ENCODE measurements around the gene GNA12.

The GNA12 gene

DNA sequence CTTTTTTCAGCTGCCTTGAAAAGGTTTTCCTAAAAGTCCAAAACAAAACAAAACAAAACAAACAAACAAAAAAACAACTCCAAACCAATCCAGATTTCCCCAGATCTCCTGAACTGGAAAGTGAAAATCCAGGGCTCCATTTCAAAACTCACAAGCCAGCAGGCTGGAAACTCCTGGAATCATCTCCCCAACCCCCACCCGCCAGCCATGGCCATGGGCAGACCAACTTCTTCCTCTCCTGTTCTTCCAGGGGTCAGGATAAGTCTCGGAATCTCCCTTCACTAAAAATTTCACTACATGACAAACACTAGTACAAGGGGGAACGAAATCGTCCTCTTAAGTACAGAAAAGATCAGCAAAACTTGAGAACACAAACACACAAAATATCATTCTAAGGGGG is 40.4 kb downstream of the GNA12 start:
- DNase-seq (ENCODE audit: low read depth, low spot score): no peak

DNA sequence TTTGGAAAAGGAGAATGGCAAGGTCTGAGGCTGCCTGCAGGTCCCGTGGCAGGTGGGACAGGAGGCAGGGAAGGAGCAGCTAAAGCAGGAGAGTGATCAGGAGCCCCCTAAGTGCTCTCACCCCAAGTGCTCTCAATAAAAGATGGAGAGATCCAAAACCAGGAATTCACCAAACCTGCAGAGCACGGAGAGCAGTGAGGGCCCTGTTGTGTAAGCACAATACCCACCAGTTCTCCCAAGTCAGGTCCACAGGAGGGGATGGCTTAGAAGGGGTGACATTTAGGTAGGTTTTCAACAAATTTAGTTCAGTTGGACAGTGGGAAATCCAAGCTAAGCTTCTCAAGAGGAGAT is 40.8 kb downstream of the GNA12 start:
- DNase-seq (ENCODE audit: low read depth, low spot score): no peak

DNA sequence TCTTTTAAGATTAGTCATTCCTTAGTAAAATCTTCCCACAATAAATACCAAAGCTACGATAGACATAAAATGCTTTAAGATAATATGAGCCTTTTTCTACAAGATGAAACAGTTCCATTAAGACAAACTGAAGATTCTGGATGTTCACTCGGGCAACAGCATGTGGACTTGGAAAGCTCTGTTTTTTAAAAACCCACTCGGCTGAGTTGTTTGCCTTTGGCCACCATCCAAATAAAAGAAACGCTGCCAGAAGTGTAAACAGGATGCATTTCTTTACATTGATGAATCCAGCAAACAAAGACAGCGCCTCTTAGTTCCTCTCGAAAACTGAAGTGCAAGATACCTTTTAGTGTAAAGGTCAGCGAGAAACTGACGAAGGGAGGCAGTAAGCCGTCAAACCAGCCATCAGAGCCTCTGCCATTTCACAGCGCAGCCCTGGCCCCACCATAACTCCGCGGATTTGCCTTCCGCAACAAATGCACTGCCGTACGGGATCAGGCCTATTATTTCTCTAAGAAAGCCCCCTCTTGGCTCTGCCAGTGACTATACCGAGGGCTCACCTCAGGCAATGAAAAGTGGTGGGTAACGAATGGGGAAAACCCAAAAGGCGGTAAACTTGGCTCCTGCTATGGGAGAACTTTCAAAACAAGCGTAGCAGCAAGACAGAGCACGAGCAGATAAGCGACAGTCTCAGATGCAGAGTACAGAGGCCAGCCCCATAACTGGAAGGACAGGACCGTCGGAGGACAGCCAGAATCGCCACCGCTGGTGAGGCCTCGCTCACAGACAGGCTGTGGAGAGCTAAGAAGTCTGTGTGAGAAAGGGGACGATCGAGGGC is 41.4 kb downstream of the GNA12 start:
- DNase-seq (ENCODE audit: low read depth, low spot score): no peak

DNA sequence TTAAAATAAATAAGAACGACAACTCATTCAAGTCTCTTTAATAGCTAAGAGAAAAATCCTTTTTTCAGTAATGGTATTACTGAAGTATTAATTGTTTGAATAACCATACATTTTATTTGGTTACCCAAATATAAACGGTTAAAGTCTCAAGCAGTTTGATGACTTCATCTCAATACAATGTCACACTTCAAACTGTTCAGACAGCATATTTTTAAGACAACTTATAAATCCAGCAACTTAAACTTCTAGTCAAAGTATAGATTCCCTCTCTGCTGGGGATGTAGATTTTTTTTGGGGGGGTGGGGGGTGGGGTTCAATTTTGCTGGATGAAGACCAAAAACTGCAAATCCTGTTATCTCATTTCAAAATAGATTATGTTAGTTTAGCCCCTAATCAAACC is 42.0 kb downstream of the GNA12 start:
- no peak for DNase-seq (ENCODE audit: low read depth, low spot score)

DNA sequence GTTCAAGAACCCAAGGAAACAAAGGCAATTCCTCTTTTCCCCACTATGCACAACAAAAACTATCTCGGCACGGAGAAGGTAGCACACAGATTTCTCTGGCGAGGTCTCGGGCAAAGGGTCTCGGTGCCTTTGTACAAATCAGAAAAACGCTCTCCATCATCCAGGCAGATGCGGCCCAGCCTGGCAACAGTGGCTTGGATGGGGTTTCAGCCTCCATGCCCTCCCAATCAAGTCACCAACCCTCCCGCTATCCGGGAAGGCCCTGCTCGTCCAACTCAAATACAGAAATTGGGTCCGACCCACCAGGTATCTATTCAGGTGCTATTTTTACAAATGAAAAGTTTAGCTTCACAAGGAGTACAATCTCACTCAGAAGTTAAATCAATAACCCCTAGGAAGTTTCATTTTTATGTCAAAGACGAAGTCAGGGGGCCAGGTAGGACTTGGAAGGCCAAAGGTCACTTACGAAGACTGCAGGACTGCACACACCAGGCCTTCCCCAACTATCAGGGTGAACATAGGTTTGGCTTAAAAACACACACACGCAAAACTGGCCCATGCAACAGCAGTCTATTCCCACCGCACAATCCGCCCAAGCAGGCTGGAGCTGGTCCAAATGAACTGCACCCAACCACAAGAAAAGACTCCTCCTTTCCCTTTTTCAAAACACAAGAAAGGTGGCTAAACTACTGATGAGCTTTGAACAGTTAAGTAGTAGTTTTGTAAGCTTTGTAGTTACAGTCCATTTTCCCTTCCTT is 43.0 kb downstream of the GNA12 start:
- no peak for DNase-seq (ENCODE audit: low read depth, low spot score)

DNA sequence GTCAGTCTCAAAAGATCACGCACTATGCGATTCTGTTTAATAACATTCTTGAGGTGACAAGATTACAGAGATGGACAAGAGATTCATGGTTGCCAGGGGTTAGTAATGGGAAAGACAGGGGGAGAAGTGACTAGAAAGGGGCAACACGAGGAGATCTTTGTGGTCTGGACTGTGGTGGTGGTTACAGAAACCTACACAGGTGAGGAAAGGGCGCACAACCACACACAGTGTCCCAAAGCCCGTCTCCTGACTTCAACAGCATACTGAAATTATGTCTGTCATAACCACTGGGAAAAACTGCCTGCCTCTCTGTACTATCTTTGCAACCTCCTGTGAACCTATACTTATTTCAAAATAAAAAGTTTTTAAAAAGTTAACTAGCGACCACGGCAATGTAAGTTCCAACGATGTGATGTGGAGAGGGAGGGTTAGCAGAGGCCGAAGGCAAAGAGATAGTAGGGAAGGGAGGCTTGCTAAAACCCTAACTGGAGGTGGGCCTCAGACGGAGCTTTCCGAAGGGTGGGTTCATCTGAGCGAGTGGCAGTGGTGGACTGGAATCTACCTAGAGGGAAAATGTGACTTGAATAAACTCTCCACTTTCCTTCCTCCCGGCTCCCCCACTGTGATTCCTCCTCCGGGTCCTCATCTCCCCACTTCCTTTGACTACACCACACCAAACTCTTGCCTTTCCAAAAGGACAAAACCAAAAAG is 43.7 kb downstream of the GNA12 start:
- no peak for DNase-seq (ENCODE audit: low read depth, low spot score)

DNA sequence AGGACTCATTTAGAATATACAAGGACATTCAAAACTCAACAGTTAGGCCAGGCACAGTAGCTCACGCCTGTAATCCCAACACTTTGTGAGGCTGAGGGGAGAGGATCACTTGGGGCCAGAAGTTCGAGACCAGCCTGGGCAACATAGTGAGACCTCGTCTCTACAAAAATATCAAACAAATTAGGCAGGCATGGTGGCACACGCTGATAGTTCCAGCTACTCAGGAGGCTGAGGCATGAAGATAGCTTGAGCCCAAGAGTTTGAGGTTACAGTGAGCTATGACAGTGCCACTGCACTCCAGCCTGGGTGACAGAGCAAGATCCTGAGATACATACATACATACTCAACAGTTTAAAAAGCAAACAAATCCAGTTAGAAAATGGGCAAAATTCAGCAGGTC is 44.9 kb downstream of the GNA12 start:
- no peak for DNase-seq (ENCODE audit: low read depth, low spot score)

DNA sequence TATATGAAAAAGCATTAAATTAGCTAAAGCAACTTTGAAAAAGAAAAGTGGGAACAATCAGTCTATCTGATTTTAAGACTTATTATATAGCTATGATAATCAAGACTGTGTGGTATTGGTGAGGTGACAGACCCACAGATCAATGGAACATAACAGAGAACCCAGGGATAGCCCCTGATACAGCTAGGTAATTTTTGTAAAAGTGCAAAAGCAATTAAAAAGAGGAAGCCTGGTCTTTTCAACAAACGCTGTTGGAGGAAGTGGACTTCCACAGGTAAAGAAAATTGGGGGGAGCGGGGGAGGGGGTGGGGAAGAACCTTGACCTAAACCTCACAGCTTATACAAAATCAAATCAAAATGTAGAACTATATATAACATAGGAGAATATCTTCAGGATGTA is 45.4 kb downstream of the GNA12 start:
- DNase-seq (ENCODE audit: low read depth, low spot score): no peak

DNA sequence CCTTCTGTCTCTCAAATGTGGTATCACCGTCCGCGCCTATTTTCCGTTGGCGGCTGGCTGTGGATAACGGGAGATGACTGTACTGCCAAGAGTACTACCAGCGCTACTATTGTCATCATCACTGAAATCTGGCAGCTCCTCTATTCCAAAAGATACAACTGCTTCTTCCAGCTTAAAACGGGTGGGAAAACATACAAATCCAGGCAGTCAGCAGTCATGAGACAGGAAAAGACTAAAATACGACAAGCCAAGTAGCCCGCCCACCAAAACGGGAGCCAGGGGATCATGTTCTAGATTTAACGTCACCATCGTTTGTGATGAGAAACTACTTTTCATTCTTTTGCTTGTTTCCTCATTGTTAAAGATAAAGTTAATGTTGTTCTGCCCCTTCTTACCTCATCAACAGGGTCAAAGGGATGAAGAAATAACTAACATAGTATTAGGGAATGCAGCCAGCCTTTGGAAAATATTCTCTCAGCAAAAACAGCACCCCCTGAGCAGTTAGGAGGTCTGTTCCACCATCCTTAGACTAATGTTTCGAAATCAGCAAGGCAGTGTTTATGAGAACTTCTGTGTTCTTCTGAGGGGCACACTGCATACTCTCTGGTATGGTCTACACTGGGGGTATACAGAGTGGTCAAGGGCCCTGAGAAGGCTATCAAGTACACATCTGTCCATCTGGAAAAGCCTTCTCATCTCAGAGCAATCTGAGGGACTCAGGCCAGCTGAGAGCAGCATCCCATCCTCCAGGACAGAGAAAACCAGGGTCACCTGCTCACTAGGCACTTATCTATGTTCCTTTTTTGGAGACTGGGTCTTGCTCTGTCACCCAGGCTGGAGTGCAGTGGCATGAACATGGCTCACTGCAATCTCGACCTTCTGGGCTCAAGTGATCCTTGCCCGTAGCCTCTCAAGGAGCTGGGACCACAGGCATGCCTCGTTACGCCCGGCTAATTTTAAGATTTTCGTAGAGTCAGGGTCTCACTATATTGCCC is 47.5 kb downstream of the GNA12 start:
- no peak for DNase-seq (ENCODE audit: low read depth, low spot score)

DNA sequence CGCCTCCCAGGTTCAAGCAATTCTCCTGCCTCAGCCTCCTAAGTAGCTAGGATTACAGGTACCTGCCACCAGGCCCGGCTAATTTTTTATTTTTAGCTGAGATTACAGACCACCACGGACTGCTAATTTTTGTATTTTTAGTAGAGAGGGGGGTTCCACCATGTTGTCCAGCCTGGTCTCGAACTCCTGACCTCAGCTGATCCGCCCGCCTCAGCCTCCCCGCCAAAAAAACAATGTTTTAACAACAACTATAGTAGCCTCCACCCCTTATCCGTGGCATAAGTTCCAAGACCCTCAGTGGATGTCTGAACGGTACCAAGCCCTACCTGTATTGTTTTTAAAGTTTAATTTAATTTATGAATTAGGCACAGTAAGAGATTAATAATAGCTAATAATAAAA is 48.2 kb downstream of the GNA12 start:
- DNase-seq (ENCODE audit: low read depth, low spot score): no peak

DNA sequence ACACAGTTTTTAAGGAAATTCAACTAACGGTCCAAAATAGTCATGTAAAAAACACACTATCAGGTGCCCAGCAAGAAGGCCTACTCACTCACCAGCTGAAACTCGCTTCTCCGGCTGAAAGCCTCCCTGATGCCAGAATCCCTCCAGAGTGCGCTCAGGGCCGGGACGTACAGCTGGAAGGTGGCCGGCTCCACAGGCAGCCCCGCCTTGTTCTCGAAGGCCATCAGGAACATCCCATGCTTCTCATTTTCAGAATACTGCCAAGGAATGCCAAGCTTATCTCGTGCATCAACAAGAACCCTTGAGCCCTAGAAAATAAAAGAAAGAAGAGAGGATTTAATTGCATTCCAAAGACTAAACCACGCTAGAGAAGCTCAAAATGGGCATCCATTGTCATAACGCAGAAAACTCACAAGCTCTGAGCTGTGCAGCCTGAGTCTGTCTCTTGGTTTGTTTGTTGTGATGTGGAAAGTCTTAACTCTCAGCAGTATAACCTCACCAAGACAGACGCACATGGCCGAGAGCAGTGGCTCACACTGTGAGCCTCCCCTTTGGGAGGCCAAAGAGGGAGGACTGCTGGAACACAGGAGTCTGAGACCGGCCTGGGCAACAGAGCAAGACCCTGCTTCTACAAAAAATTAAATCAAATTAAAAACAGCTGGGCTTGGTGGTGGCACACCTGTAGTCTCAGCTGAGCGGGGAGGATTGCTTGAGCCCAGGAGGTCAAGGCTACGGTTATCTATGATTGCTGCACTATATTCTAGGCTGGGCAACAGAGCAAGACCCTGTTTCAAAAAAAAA is 49.1 kb downstream of the GNA12 start:
- no peak for DNase-seq (ENCODE audit: low read depth, low spot score)

DNA sequence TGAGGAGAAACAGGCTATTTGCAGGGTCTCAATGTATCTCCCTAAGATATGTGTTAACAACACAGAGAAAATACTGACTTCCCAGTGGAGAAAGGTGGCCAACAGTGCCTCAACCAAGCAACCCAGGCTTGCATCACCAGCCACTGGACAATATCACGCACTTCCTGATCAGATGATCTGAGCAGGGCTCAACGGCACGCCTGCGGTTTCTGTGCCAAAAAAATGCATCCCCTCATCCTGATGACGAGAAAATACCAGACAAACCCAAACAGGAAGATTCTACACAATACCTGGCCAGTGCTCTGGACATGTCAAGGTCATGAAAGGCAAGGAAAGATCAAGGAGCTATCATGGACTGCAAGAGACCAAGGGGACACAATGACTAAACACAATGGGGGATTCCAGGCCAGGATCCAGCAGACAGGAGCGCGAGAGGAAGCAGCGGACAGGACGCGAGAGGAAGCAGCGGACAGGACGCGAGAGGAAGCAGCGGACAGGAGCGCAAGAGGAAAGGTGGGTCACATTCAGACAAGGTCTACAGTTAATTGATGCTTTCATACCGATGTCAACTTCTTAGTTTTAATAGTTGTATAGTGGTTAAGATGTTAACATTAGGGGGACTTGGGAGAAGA is 51.1 kb downstream of the GNA12 start:
- no peak for DNase-seq (ENCODE audit: low read depth, low spot score)

DNA sequence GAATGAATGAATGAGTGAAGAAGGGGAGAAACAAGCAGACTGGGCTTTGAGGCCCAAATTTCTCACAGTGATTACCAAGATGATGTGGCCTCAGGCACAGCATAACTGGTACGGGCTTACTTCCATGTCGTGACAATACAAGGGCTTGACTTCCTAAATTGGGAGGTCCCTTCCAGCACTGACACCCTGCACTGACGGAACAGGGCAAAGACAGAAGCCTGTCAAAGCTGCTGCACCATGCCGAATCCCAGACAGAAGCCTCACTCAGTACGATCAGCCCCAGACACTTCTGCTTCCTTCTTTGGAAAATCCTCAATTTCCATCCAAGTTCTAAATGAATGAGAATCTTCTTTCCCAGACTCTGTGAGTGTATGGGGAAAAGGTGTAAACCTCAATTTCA is 51.9 kb downstream of the GNA12 start:
- no peak for DNase-seq (ENCODE audit: low read depth, low spot score)

DNA sequence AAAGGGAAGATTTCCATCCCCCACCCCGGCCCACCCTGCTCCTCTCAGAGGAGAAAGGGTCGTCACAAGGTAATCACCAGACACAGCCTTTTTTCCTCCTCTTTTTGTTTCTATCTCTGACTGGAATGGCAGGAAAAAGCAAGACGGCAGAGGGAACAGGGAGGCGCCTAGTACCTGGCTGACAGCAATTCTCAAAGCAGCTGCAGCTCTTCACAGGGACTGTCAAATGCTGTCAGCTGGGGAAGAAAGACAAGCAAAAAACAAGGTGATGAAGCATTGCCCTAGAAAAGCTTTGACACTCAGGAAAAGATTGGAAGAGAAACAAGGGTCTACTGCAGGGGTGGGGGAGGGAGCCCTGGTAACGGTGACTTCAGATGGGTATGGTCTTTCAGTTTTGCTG is 52.7 kb downstream of the GNA12 start:
- DNase-seq (ENCODE audit: low read depth, low spot score): no peak

DNA sequence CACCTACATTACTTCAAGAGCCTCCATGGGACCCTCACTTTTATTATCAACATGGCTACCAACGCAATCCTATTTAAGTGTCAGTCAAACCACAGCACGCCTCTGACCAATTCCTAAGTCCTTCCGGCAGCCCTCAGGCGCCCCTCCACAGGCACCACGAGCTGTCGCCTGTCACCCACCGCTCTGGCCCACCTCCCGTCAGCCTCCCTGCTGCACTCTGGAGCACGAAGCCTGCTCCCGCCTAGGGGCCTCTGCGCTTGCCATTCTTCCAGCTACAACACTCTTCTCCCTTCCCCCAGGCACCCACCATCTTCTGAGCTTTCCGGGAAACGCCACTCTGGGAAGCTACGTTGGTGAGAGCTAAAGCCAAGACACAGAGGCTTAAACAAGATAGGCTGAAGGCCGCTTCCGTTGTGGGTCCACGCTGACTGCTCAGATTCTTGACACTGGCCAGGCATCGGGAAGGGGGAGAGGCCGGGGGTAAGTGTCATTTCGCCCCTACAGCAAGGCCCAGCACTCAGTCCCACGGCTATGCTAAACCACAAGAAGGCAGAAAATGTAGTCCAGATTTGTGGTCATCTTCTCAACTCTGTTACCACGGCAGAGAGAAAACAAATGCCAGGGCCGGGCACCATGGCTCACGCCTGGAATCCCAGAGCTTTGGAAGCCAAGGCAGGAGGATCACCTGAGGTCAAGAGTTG is 56.7 kb downstream of the GNA12 start:
- DNase-seq (ENCODE audit: low read depth, low spot score): no peak

DNA sequence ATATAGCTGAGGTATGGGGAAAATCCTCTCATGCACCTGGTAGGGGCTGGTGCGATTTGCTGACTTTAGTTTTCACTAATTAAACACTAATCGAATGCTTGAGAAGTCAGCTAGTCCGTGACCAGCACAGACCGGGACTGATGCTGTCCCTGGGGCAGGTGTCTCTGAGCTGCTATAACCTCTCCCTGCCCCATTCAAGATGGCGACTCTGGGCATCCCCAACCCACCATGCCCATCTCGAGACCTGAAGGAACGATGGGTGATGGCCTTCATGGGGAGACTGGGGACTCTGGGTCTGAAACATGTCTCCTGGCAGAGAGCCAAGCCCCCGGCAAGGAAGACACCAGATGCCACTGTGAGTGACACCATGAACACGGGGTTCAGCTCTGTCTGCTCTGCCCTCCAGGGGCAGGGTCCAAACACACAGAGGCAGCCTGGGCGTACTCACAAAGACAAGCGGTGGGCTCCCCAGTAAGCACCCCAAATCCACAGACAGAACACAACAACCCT is 57.4 kb downstream of the GNA12 start:
- no peak for DNase-seq (ENCODE audit: low read depth, low spot score)

DNA sequence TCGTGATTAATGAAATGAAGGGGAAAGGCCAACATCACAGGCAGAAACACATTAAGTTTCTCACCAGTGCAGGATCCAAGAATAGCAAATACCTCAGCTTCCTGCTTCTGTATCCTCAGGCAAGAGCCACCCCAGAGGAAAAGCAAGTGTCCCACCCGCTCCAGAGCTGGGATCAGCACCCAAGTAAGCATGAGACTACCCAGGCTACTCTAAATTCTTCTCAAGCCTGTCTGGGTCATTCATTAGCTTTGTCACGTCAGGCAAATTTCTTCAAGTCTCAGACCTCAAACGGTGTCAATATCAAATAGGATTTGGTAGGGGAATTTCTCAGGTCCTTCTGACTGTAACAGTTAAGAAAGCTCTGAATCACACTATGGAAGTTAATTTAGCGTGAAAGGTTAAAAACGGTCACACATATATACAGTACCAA is 59.0 kb downstream of the GNA12 start:
- no peak for DNase-seq (ENCODE audit: low read depth, low spot score)

DNA sequence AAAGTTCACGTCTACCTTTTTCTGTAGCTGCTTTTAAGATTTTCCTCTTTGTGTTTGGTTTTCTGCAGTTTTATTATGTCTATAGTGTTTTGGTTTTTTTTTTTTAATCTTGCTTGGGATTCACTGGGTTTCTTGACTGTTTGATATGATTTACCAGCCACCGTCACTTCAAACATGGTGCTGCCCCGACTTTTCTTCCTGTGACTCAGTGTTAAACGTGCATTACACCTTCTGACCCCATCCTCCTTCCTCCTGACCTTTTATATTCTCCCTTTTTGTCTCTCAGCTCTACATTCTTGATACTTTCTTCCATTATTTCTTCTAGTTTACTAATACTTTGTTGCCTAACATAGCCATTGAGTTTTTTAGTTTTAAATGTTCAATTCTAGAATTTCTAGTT is 61.5 kb downstream of the GNA12 start:
- no peak for DNase-seq (ENCODE audit: low read depth, low spot score)

DNA sequence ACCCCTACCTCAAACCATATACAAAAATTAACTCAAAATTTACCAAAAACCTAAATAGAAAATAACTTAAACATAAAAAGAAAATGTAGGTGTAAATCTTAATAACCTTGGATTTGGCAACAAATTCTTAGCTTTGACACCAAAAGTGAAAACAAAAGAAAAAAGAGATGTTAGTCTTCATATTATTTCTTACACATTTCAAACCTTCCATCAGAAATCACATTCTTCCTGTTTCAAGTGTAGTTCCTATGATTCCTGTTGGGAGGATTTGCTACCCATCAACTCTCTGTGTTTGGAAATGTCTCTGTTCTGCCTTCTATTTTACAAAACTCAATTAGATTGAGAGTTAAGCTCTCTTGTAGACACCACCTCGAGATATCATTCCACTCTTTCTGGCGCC is 62.0 kb downstream of the GNA12 start:
- DNase-seq (ENCODE audit: low read depth, low spot score): no peak
